Thoracic aorta (tissue), 2 donors: ENCODE measurements around the gene ROBO1. TPM values are rescaled to one million over a fixed set of nuclear protein-coding genes. Genes with fewer than 3 reads are reported as not detected.

ENCODE experiments used
- ATAC-seq: fragments of 150-250 bp; one replicate; pipeline ENCODE4 v1.8.0; 2017; ENCODE audit warnings: low read depth; ENCODE audit not compliant: insufficient number of reproducible peaks, low FRiP score
- DNase-seq: peaks from one replicate; pipeline ENCODE4 v3.0.0-alpha.2; 2020; ENCODE audit warnings: low spot score
- H3K27ac ChIP-seq, 2 donors: fragments of 200-600 bp; sonication (generic); 1 replicate in 1 of 2; 2 replicates in 1 of 2; pipeline ENCODE4 v1.5.1; 2016; ENCODE audit warnings: mild to moderate bottlenecking in 2 of 2, moderate library complexity in 2 of 2
- H3K27me3 ChIP-seq: fragments of 200-600 bp; sonication (generic); replicated peaks from 2 replicates; pipeline ENCODE4 v1.6.0; 2016; ENCODE audit warnings: mild to moderate bottlenecking; ENCODE audit not compliant: insufficient read depth
- H3K36me3 ChIP-seq: fragments of 200-600 bp; sonication (generic); one replicate; pipeline ENCODE4 v1.5.1; 2016
- H3K4me1 ChIP-seq, 2 donors: fragments of 200-600 bp; sonication (generic); 1 replicate in 1 of 2; 2 replicates in 1 of 2; pipeline versions ENCODE4 v1.5.1 to v1.6.0; 2016; ENCODE audit warnings: low read depth in 2 of 2, mild to moderate bottlenecking in 1 of 2; ENCODE audit not compliant: control insufficient read depth in 1 of 2
- H3K4me3 ChIP-seq: fragments of 200-600 bp; sonication (generic); 2 replicates; pipeline ENCODE4 v1.5.1; 2016; ENCODE audit warnings: mild to moderate bottlenecking
- H3K9me3 ChIP-seq: fragments of 200-600 bp; sonication (generic); 2 replicates; pipeline ENCODE4 v1.5.1; 2016
- total RNA-seq, 2 donors: library from RNA; depleted of rRNA; stranded (reverse); fragments of >200 nt; gene quantifications; one replicate each; pipeline versions ENCODE4 v1.1.0 to v1.2.3, GENCODE V29; 2016
- TF ChIP-seq, protein P1 (sequence below): fragments of 200-600 bp; sonication (generic); IDR thresholded peaks from one replicate; pipeline ENCODE4 v1.5.1; 2019; ENCODE audit warnings: antibody characterized with exemption

ROBO1 gene
- total RNA-seq, 2 donors from 2014 or later: 13.3 to 24.4 TPM

DNA sequence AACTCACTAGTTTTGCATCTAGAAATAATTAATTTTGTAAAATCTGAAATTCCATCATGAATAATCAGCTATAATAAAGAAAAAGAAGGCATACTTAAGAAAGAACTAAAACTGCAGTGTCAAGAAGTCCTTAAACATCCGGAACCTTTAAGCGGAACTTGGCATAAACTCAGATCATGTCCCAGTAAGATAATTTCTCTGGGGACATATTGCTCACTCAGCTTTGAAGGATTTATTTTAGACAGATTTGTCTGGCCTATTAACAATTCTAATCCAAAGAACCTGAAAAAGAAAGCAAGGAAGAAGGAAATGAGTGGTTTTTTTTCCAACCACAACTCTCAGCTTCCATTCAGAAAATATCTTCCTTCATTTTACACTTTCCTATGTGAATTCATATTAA is 850.3 kb downstream of the ROBO1 start:
- Histone ChIP-seq H3K27ac (peak overlapping the region in 1 of 2 donors; percentile 10), H3K36me3 (no peaks in the 10 kb centered on the region), H3K4me3 (no peak overlapping the region), H3K4me1 (peaks cover 14 to 15% of the 10 kb centered on the region in 2 donors), H3K9me3 (no peaks in the 10 kb centered on the region), H3K27me3 (no peaks in the 10 kb centered on the region)
- TF ChIP-seq, protein P1, sequence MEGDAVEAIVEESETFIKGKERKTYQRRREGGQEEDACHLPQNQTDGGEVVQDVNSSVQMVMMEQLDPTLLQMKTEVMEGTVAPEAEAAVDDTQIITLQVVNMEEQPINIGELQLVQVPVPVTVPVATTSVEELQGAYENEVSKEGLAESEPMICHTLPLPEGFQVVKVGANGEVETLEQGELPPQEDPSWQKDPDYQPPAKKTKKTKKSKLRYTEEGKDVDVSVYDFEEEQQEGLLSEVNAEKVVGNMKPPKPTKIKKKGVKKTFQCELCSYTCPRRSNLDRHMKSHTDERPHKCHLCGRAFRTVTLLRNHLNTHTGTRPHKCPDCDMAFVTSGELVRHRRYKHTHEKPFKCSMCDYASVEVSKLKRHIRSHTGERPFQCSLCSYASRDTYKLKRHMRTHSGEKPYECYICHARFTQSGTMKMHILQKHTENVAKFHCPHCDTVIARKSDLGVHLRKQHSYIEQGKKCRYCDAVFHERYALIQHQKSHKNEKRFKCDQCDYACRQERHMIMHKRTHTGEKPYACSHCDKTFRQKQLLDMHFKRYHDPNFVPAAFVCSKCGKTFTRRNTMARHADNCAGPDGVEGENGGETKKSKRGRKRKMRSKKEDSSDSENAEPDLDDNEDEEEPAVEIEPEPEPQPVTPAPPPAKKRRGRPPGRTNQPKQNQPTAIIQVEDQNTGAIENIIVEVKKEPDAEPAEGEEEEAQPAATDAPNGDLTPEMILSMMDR: no peak
- ATAC-seq (no peak), DNase-seq (no peak)

DNA sequence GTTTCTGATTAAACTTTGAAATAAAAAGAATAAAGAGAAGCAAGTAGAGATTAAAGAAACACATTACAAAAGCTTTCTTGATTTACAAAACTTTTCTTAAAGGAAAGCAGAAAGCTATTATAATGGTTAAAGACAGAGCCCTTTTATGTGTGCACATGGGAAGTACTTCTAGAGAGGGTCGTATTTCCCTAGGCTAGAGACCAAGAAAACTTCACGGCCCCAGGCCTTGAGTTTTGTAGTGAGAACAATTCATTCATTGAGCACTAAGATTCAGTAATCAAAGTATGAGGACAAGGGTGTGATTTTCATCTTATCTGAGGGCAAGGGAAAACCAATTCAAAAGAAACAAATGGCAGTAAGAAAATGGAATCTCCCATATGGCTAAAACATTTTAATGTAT is 854.1 kb downstream of the ROBO1 start:
- Histone ChIP-seq H3K4me3 (no peak overlapping the region), H3K27ac (no peak overlapping the region), H3K36me3 (no peaks in the 10 kb centered on the region), H3K27me3 (no peaks in the 10 kb centered on the region), H3K9me3 (no peaks in the 10 kb centered on the region), H3K4me1 (peaks cover 12 to 13% of the 10 kb centered on the region in 2 donors)
- ATAC-seq (no peak), DNase-seq (no peak)
- TF ChIP-seq, protein P1: no peak

DNA sequence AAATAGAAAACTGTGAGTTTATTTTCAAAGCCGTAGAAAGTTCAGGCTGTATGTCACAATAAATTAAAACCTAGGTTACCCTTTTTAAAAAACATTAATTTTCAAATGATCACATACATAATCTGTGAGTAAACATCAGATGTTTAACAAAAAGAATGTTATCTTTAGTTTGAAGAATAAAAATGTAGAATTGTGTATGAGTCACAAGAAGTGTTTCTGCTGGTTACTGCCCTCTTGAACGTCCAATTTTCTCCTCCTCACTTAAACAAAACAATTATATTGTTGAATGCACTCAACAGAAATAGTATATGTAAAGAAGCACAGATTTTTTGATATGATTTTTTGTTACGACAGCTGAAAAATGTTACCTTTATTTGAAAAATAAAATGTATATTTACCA is 855.1 kb downstream of the ROBO1 start:
- TF ChIP-seq, protein P1: no peak
- no peak for ATAC-seq
- Histone ChIP-seq H3K9me3 (no peaks in the 10 kb centered on the region), H3K36me3 (no peaks in the 10 kb centered on the region), H3K4me1 (peaks cover 1 to 3% of the 10 kb centered on the region in 2 donors), H3K4me3 (no peak overlapping the region), H3K27me3 (no peaks in the 10 kb centered on the region), H3K27ac (no peak overlapping the region)
- no peak for DNase-seq

DNA sequence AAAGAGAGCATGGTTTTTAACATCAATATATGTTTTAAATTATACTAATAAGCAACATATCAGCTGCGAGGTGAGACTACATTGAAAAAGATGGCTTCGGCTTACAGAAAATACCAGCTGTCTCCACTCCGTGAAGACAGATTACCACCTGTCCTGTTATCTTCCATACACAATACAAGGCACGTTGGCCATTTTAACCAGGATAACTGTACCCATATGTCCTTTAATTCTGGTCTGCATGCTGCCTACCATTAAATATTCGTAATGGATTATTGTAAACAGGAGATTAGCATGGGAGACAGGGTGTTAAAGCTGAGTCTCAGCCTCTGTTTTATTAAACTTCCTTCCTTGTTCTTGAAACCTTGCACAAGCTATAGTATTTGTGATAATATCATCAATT is 855.5 kb downstream of the ROBO1 start:
- DNase-seq: no peak
- Histone ChIP-seq H3K4me1 (no peaks in the 10 kb centered on the region), H3K27me3 (no peaks in the 10 kb centered on the region), H3K27ac (no peak overlapping the region), H3K9me3 (no peaks in the 10 kb centered on the region), H3K4me3 (no peak overlapping the region), H3K36me3 (no peaks in the 10 kb centered on the region)
- TF ChIP-seq, protein P1: no peak
- ATAC-seq: no peak

DNA sequence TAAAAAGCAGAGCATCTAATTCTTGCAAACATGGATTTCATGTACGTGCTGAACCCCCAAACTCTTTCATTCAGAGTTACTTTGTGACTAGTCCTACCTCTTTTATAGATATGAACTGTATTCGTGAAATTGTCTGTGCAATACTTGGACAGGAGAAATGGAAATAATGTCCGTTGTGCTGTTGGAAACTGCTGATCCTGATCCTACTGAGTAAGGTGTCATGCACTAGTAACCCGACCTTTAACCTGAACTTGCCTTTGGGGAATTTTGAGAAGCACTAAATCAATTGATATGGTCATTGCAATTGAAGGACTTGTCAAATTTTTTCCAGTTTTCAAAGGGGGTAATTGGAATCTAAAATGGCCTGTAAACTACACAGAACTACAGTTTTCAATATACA is 856.4 kb downstream of the ROBO1 start:
- Histone ChIP-seq H3K4me3 (no peak overlapping the region), H3K27me3 (no peaks in the 10 kb centered on the region), H3K4me1 (no peaks in the 10 kb centered on the region), H3K27ac (no peak overlapping the region), H3K9me3 (no peaks in the 10 kb centered on the region), H3K36me3 (no peaks in the 10 kb centered on the region)
- TF ChIP-seq, protein P1: no peak
- DNase-seq: no peak
- no peak for ATAC-seq
